HepG2 (cell line): ENCODE results near the gene ZNF490. TPM values are rescaled to one million over a fixed set of nuclear protein-coding genes. Genes with fewer than 3 reads are reported as not detected.

ENCODE experiments used
- ARNT2 ChIP-seq: sonication (generic); formaldehyde crosslinking; IDR thresholded peaks from 2 replicates; pipeline ENCODE4 v1.8.0; 2022; ENCODE audit warnings: mild to moderate bottlenecking, low read depth, missing genetic modification reagents, moderate library complexity
- CENPBD1 ChIP-seq: sonication (generic); formaldehyde crosslinking; IDR thresholded peaks from 2 replicates; pipeline ENCODE4 v1.8.0; 2022; ENCODE audit warnings: missing genetic modification reagents, low read depth, mild to moderate bottlenecking, borderline replicate concordance
- FOXK2 ChIP-seq: fragments of 450-650 bp; IDR thresholded peaks from 2 replicates; pipeline ENCODE4 v1.6.1; 2016
- GZF1 ChIP-seq: sonication (generic); formaldehyde crosslinking; IDR thresholded peaks from 2 replicates; pipeline ENCODE4 v1.5.1; 2020; ENCODE audit warnings: mild to moderate bottlenecking, missing genetic modification reagents
- KDM2A ChIP-seq: sonication (generic); formaldehyde crosslinking; IDR thresholded peaks from 2 replicates; pipeline ENCODE4 v1.4.0; 2020; ENCODE audit warnings: low read depth, missing genetic modification reagents, borderline replicate concordance
- KLF16 ChIP-seq, 2 experiments: sonication (generic) in 1 of 2; formaldehyde crosslinking in 1 of 2; IDR thresholded peaks; 2 replicates each; pipeline versions ENCODE4 v1.6.1 to v1.8.0; 2016 to 2023; ENCODE audit warnings: missing genetic modification reagents in 2 of 2, missing compliant biosample characterization in 1 of 2
- KLF6 ChIP-seq: IDR thresholded peaks from 2 replicates; pipeline ENCODE4 v1.8.0; 2016; ENCODE audit warnings: missing biosample characterization, missing genetic modification reagents
- MTA1 ChIP-seq: sonication (generic); formaldehyde crosslinking; IDR thresholded peaks from 2 replicates; pipeline ENCODE4 v1.4.0; 2020; ENCODE audit warnings: missing genetic modification reagents, mild to moderate bottlenecking, borderline replicate concordance
- RFX5 ChIP-seq: IDR thresholded peaks from 2 replicates; pipeline ENCODE4 v1.6.1; 2011; ENCODE audit warnings: low read depth, low read length, improper control_type of control experiment
- SNRNP70 ChIP-seq: fragments of 200-400 bp; formaldehyde crosslinking; IDR thresholded peaks from 2 replicates; pipeline ENCODE4 v1.6.1; 2017; ENCODE audit warnings: mild to moderate bottlenecking, low read depth, low read length, moderate library complexity
- SOX5 ChIP-seq: IDR thresholded peaks from 2 replicates; pipeline ENCODE4 v1.6.1; 2016; ENCODE audit warnings: borderline replicate concordance
- TBL1XR1 ChIP-seq: fragments of 150-350 bp; IDR thresholded peaks from 2 replicates; pipeline ENCODE4 v1.6.1; 2014; ENCODE audit warnings: borderline replicate concordance, low read length; ENCODE audit not compliant: partially characterized antibody
- TCF12 ChIP-seq, 2 experiments: fragments of 450-650 bp in 1 of 2; sonication (generic) in 1 of 2; formaldehyde crosslinking in 1 of 2; IDR thresholded peaks; 2 replicates each; pipeline versions ENCODE4 v1.6.1 to v1.8.0; 2017 to 2022; ENCODE audit warnings: antibody characterized with exemption in 1 of 2, mild to moderate bottlenecking in 1 of 2, missing genetic modification reagents in 1 of 2, moderate library complexity in 1 of 2
- ZNF251 ChIP-seq: sonication (generic); formaldehyde crosslinking; IDR thresholded peaks from 2 replicates; pipeline ENCODE4 v1.9.0; 2021; ENCODE audit warnings: mild to moderate bottlenecking, missing genetic modification reagents
- ZNF253 ChIP-seq: sonication (generic); formaldehyde crosslinking; IDR thresholded peaks from 2 replicates; pipeline ENCODE4 v1.8.0; 2022; ENCODE audit warnings: mild to moderate bottlenecking, missing genetic modification reagents, borderline replicate concordance
- ZNF543 ChIP-seq: sonication (generic); formaldehyde crosslinking; IDR thresholded peaks from 2 replicates; pipeline ENCODE4 v1.4.0; 2020; ENCODE audit warnings: mild to moderate bottlenecking, missing genetic modification reagents
- ZNF646 ChIP-seq: sonication (generic); formaldehyde crosslinking; IDR thresholded peaks from 2 replicates; pipeline ENCODE4 v1.9.0; 2021; ENCODE audit warnings: mild to moderate bottlenecking, missing genetic modification reagents
- ZNF720 ChIP-seq: sonication (generic); formaldehyde crosslinking; IDR thresholded peaks from 2 replicates; pipeline ENCODE4 v1.4.0; 2020; ENCODE audit warnings: missing genetic modification reagents
- ZSCAN29 ChIP-seq: sonication (generic); formaldehyde crosslinking; conservative IDR thresholded peaks from 2 replicates; pipeline ENCODE4 v1.4.0; 2020; ENCODE audit warnings: mild to moderate bottlenecking, missing genetic modification reagents
- polyA plus RNA-seq, 8 experiments: library from polyadenylated mRNA; depleted of rRNA in 3 of 8; stranded (reverse) in 7 of 8; unstranded in 1 of 8; fragments of >200 nt; fragmentation: Illumina TruSeq in 4 of 8; extraction: Trizol in 4 of 8; gene quantifications; 2 replicates each; pipeline versions ENCODE4 v1.2.1 to v1.2.3, GENCODE V29; 2011 to 2016; ENCODE audit warnings: low read depth in 4 of 8, missing spikeins in 1 of 8, mixed read lengths in 1 of 8; ENCODE audit not compliant: insufficient read depth in 1 of 8
- total RNA-seq, 5 experiments: library from RNA; depleted of rRNA; stranded (reverse); fragments of >200 nt; fragmentation: Illumina TruSeq; extraction: Trizol; gene quantifications; 2 replicates each; pipeline ENCODE4 v1.2.3, GENCODE V29; 2016; ENCODE audit warnings: low read depth in 1 of 5
- TF ChIP-seq, protein P1 (sequence below): sonication (generic); formaldehyde crosslinking; IDR thresholded peaks from 2 replicates; pipeline ENCODE4 v1.8.0; 2022; ENCODE audit warnings: mild to moderate bottlenecking, missing genetic modification reagents, moderate library complexity

The ZNF490 gene
- total and polyA plus RNA-seq, 2 of the 13 experiments (the other 11 are each of a cell fraction or from before 2014, with no cell fraction given), result 1.3 to 2.9 TPM

DNA sequence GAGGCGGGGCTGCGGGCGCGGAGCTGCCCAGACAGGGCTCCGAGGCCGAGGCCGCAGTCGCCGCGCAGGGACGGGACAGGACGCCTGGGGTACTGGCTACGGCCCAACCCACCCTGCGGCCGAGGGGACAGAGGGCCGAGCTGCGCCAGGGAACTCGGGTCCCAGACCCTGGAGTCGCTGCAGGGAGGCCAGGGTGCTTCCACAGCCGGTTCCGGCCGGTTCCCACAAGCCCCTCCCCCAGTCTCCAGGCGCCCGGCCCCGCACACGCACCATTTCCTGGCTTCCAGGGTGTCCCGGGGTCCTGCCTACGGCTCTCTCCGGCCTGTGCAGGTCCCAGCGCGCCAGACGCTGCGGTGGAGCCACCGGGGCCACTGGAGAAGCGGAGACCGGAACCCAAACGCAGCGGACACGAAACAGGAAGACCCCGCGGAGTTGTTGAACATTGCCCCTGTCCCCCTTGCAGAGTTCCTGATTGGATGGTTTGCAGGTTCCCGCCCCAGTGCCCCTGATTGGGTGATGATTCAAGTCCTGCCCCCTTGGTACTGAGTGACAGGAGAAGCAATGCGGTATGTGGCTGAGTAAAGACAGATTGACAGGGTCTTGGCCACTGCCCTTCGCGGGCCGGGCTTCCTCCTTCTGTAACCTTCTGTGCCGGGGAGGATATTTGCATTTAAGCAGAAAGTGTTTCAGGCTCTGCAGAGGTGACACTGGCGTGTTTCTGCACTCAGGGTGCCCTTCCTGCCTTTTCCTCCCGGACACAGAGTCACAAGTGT is 59.4 kb downstream of the ZNF490 start, which contains the start of gene ZNF564 (continued):
- TF ChIP-seq MTA1 (CRISPR knock-in tag) (peak; percentile 36; the same call in 1 of the 2 replicates), KDM2A (CRISPR knock-in tag) (peak; percentile 88), SNRNP70 (no peak), KLF16 (CRISPR knock-in tag; IDR thresholded peaks at IDR 0.05) (peak in 1 of 2 experiments; percentile 66; a peak in 2 of 4 replicates), ZNF646 (CRISPR knock-in tag) (no peak; the same call in 1 of the 2 replicates), GZF1 (CRISPR knock-in tag) (no peak), RFX5 (0 out of 2 replicates have a peak, but pooled peaks have one; percentile 21), TBL1XR1 (peak; percentile 11), ZNF253 (CRISPR knock-in tag) (no peak), ZSCAN29 (CRISPR knock-in tag) (no peak), ZNF720 (CRISPR knock-in tag) (0 out of 2 replicates have a peak, but pooled peaks have one; percentile 9), ZNF543 (CRISPR knock-in tag) (peak; percentile 60), ZNF251 (no peak), KLF6 (no peak; the same call in none of the 2 replicates), TCF12 (IDR thresholded peaks at IDR 0.05) (no peak), TCF12 (CRISPR knock-in tag; IDR thresholded peaks at IDR 0.05) (peak; percentile 89), SOX5 (CRISPR knock-in tag) (peak; percentile 50; the same call in 1 of the 2 replicates), ARNT2 (CRISPR knock-in tag) (peak; percentile 64), FOXK2 (no peak), CENPBD1 (CRISPR knock-in tag) (no peak)
- TF ChIP-seq, protein P1, sequence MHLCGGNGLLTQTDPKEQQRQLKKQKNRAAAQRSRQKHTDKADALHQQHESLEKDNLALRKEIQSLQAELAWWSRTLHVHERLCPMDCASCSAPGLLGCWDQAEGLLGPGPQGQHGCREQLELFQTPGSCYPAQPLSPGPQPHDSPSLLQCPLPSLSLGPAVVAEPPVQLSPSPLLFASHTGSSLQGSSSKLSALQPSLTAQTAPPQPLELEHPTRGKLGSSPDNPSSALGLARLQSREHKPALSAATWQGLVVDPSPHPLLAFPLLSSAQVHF (CRISPR knock-in tag), result no peak
